CD4-positive, CD25-positive, alpha-beta regulatory T cell (primary cell): ENCODE measurements around the gene MAST2. TPM values are rescaled to one million over a fixed set of nuclear protein-coding genes. Genes with fewer than 3 reads are reported as not detected.

Experiments
- ATAC-seq, 2 donors: fragments of 150-1000 bp; cut with Tn5 transposase; one replicate each; pipeline ENCODE4 v1.10.0; 2021; ENCODE audit warnings: low read depth in 2 of 2, moderate number of reproducible peaks in 2 of 2, moderate library complexity in 1 of 2
- DNase-seq, 3 donors: peaks; one replicate each; pipeline versions ENCODE4 v3.0.0 to v3.0.0-alpha.2; 2012 to 2022; ENCODE audit warnings: mixed read lengths in 1 of 3
- H3K27ac ChIP-seq: one replicate; pipeline ENCODE4 v1.7.0; 2013; ENCODE audit warnings: mild to moderate bottlenecking, low read length; ENCODE audit not compliant: insufficient read depth, poor library complexity, severe bottlenecking
- H3K27me3 ChIP-seq: one replicate; pipeline ENCODE4 v1.7.0; 2013; ENCODE audit warnings: low read length; ENCODE audit not compliant: control insufficient read depth, insufficient read depth
- H3K36me3 ChIP-seq: one replicate; pipeline ENCODE4 v1.7.0; 2013; ENCODE audit warnings: mild to moderate bottlenecking, low read length, moderate library complexity; ENCODE audit not compliant: control insufficient read depth, insufficient read depth
- H3K4me1 ChIP-seq: 2 replicates; pipeline ENCODE4 v1.7.0; 2013; ENCODE audit warnings: mild to moderate bottlenecking, low read length; ENCODE audit not compliant: insufficient read depth, control insufficient read depth, poor library complexity, severe bottlenecking
- H3K4me3 ChIP-seq: one replicate; pipeline ENCODE4 v1.7.0; 2013; ENCODE audit warnings: low read depth, mild to moderate bottlenecking, low read length, moderate library complexity
- H3K9me3 ChIP-seq, 2 experiments: 1 replicate in 1 of 2; 2 replicates in 1 of 2; pipeline ENCODE4 v1.7.0; 2013; ENCODE audit warnings: low read length in 2 of 2, mild to moderate bottlenecking in 1 of 2, moderate library complexity in 1 of 2; ENCODE audit not compliant: control insufficient read depth in 2 of 2
- H3K27ac Mint-ChIP-seq, 3 donors: one replicate each; pipeline ENCODE4 v1.8.0; 2020 to 2022; ENCODE audit warnings: mild to moderate bottlenecking in 3 of 3, mixed read lengths in 3 of 3, moderate library complexity in 2 of 3
- H3K27me3 Mint-ChIP-seq: one replicate; pipeline ENCODE4 v1.8.0; 2022; ENCODE audit warnings: mild to moderate bottlenecking, mixed read lengths
- H3K36me3 Mint-ChIP-seq: one replicate; pipeline ENCODE4 v1.8.0; 2020; ENCODE audit warnings: mixed read lengths
- H3K4me1 Mint-ChIP-seq, 4 donors: one replicate each; pipeline ENCODE4 v1.8.0; 2020 to 2022; ENCODE audit warnings: mixed read lengths in 4 of 4, mild to moderate bottlenecking in 1 of 4
- H3K4me3 Mint-ChIP-seq, 4 donors: one replicate each; pipeline ENCODE4 v1.8.0; 2020 to 2022; ENCODE audit warnings: mild to moderate bottlenecking in 4 of 4, mixed read lengths in 4 of 4, moderate library complexity in 3 of 4
- H3K9me3 Mint-ChIP-seq, 7 donors: one replicate each; pipeline ENCODE4 v1.8.0; 2020 to 2022; ENCODE audit warnings: mixed read lengths in 7 of 7, mild to moderate bottlenecking in 3 of 7, moderate library complexity in 2 of 7
- polyA plus RNA-seq, 4 donors: library from polyadenylated mRNA; unstranded; fragments of 300-500 nt; fragmentation: Illumina TruSeq; gene quantifications; one replicate each; pipeline ENCODE4 v1.2.3, GENCODE V29; 2021
- total RNA-seq: library from RNA; stranded (reverse); gene quantifications from one replicate; pipeline ENCODE4 v1.2.3, GENCODE V29; 2022

MAST2 gene
- 13.1 TPM for total RNA-seq
- polyA plus RNA-seq = 1 to 10 TPM in 2 of 4 donors, under 1 TPM in 2; 0.71 to 3.2 (median 1.3) TPM

GRCh38 chr1:45803299-45803780, at the start of gene MAST2:
Gene MAST2 (plus strand): TSS chr1:45803612. CDS start chr1:45803896, 284 bp downstream.
- Histone ChIP-seq H3K27ac (no peak within 1 kb of the TSS), H3K4me1 (peaks cover 14% of the 10 kb centered on the region)
- H3K9me3 Mint-ChIP-seq = peaks cover 0 to 2% (median 0%) of the 10 kb centered on the region in 7 donors

DNA sequence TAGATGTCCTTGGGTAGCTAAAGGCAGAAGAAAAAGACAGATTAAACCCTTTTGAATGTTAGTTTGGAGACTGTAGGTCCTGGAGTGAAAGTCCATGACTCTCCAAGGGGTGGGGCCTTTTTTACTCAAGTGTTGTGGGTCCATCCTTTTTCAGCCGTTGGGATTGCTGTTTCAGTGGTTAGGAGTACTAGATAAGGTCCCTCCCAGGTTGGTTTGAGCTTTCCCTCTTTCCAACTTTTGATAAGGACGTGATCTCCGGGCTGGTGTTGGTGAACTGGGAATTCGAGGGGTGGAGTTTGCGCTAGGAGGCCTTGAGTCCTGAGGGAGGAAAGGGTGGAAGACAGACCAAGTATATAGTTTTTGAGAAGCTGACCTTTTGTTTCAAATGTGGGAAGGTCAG, 47.7 kb upstream of the MAST2 start:
- Histone ChIP-seq H3K9me3 (peaks cover 0 to 5% of the 10 kb centered on the region in 2 experiments), H3K27ac (no peak overlapping the region), H3K4me1 (peaks cover 10% of the 10 kb centered on the region), H3K36me3 (no peaks in the 10 kb centered on the region), H3K4me3 (no peak overlapping the region), H3K27me3 (no peaks in the 10 kb centered on the region)
- Mint-ChIP-seq H3K27me3 (peaks cover 12% of the 10 kb centered on the region), H3K4me1 (peaks cover 0 to 9% (median 1%) of the 10 kb centered on the region in 4 donors), H3K9me3 (peaks cover 0 to 3% (median 0%) of the 10 kb centered on the region in 7 donors), H3K27ac (no peak overlapping the region), H3K4me3 (no peak overlapping the region), H3K36me3 (no peaks in the 10 kb centered on the region)
- ATAC-seq (no peak), DNase-seq (no peak)

More at GRCh38 chr1:45803299-45803780, at the start of gene MAST2:
- H3K36me3 ChIP-seq = no peaks in the 10 kb centered on the region
- H3K27me3 ChIP-seq = no peaks in the 10 kb centered on the region
- Mint-ChIP-seq H3K4me3 (peak within 1 kb of the TSS; percentile 88 to 95 (median 92)), H3K36me3 (no peaks in the 10 kb centered on the region), H3K4me1 (peaks cover 19 to 37% (median 24%) of the 10 kb centered on the region in 4 donors), H3K27me3 (no peaks in the 10 kb centered on the region), H3K27ac (peak within 1 kb of the TSS; percentile 82 to 88 (median 87))
- H3K9me3 ChIP-seq = no peaks in the 10 kb centered on the region
- peak within 1 kb of the TSS; percentile 76 for H3K4me3 ChIP-seq
- ATAC-seq (peak; percentile 93 to 94), DNase-seq (peak; percentile 74 to 87 (median 79))

- Histone ChIP-seq H3K36me3 (no peaks in the 10 kb centered on the region), H3K9me3 (no peaks in the 10 kb centered on the region), H3K27me3 (peaks cover 2% of the 10 kb centered on the region), H3K4me3 (no peak overlapping the region), H3K27ac (no peak overlapping the region), H3K4me1 (no peaks in the 10 kb centered on the region)
- Mint-ChIP-seq H3K27me3 (peaks cover 27% of the 10 kb centered on the region), H3K4me3 (no peak overlapping the region), H3K36me3 (no peaks in the 10 kb centered on the region), H3K27ac (no peak overlapping the region), H3K9me3 (peaks cover 0 to 2% (median 0%) of the 10 kb centered on the region in 7 donors), H3K4me1 (no peaks in the 10 kb centered on the region)
- ATAC-seq (no peak), DNase-seq (no peak)
Measured at GRCh38 chr1:45762291-45762690, 41.1 kb upstream of the MAST2 start.

- H3K4me3 Mint-ChIP-seq = no peak overlapping the region
- H3K36me3 ChIP-seq = no peaks in the 10 kb centered on the region
- ATAC-seq = no peak
- no peaks in the 10 kb centered on the region for H3K4me1 Mint-ChIP-seq
- H3K27me3 Mint-ChIP-seq = peaks cover 15% of the 10 kb centered on the region
- H3K4me1 ChIP-seq = no peaks in the 10 kb centered on the region
- no peak for DNase-seq
- no peak overlapping the region for H3K4me3 ChIP-seq
- H3K27ac ChIP-seq = no peak overlapping the region
- no peak overlapping the region for H3K27ac Mint-ChIP-seq
- H3K9me3 ChIP-seq = no peaks in the 10 kb centered on the region
- peaks cover 2% of the 10 kb centered on the region for H3K27me3 ChIP-seq
- no peaks in the 10 kb centered on the region for H3K36me3 Mint-ChIP-seq
- H3K9me3 Mint-ChIP-seq = peaks cover 0 to 2% (median 0%) of the 10 kb centered on the region in 7 donors
Measured at GRCh38 chr1:45765999-45766792, 37.2 kb upstream of the MAST2 start.

- H3K4me3 ChIP-seq = no peak overlapping the region
- Mint-ChIP-seq H3K27me3 (peaks cover 11% of the 10 kb centered on the region), H3K4me3 (no peak overlapping the region), H3K36me3 (no peaks in the 10 kb centered on the region), H3K27ac (no peak overlapping the region), H3K9me3 (peaks cover 0 to 2% (median 0%) of the 10 kb centered on the region in 7 donors), H3K4me1 (no peaks in the 10 kb centered on the region)
- H3K9me3 ChIP-seq = no peaks in the 10 kb centered on the region
- H3K36me3 ChIP-seq = no peaks in the 10 kb centered on the region
- H3K27me3 ChIP-seq = peaks cover 2% of the 10 kb centered on the region
- DNase-seq (no peak), ATAC-seq (no peak)
- no peak overlapping the region for H3K27ac ChIP-seq
- H3K4me1 ChIP-seq = no peaks in the 10 kb centered on the region
Measured at GRCh38 chr1:45767035-45767434, 36.4 kb upstream of the MAST2 start.

- Mint-ChIP-seq H3K4me3 (no peak overlapping the region), H3K4me1 (no peaks in the 10 kb centered on the region), H3K36me3 (no peaks in the 10 kb centered on the region), H3K27me3 (no peaks in the 10 kb centered on the region), H3K27ac (no peak overlapping the region), H3K9me3 (peaks cover 0 to 2% (median 0%) of the 10 kb centered on the region in 7 donors)
- Histone ChIP-seq H3K4me3 (no peak overlapping the region), H3K9me3 (no peaks in the 10 kb centered on the region), H3K36me3 (no peaks in the 10 kb centered on the region), H3K27ac (no peak overlapping the region), H3K4me1 (no peaks in the 10 kb centered on the region), H3K27me3 (no peaks in the 10 kb centered on the region)
- ATAC-seq (no peak), DNase-seq (no peak)
Measured at GRCh38 chr1:45769261-45769932, 34.0 kb upstream of the MAST2 start.

DNA sequence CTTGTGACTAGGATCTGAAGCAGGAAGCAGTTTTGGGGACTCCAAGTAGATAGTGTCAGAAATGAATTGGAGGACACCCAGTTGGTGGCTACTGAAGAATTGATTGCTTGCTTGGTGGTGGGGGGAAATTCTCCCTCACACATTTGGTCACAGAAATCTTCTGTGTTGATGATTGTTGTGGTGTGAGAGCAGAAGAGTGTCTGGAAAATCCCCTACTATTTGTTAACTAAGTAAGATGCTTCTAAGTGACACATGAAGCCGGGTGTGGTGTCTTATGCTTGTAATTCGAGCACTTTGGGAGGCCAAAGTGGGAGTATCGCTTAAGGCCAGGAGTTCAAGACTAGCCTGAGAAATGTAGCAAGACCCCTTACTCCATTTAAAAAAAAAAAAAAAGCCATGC, 30.4 kb upstream of the MAST2 start:
- H3K27me3 Mint-ChIP-seq = peaks cover 4% of the 10 kb centered on the region
- Histone ChIP-seq H3K9me3 (no peaks in the 10 kb centered on the region), H3K36me3 (no peaks in the 10 kb centered on the region), H3K4me1 (no peaks in the 10 kb centered on the region), H3K27ac (no peak overlapping the region), H3K4me3 (no peak overlapping the region), H3K27me3 (no peaks in the 10 kb centered on the region)
- peaks cover 0 to 2% (median 0%) of the 10 kb centered on the region in 7 donors for H3K9me3 Mint-ChIP-seq
- peak overlapping the region in 1 of 3 donors; percentile 73 for H3K27ac Mint-ChIP-seq
- no peaks in the 10 kb centered on the region for H3K4me1 Mint-ChIP-seq
- ATAC-seq (no peak), DNase-seq (no peak)
- no peaks in the 10 kb centered on the region for H3K36me3 Mint-ChIP-seq
- no peak overlapping the region for H3K4me3 Mint-ChIP-seq
